ENCODE measurements around the gene LMOD2. TPM values are rescaled to one million over a fixed set of nuclear protein-coding genes. Genes with fewer than 3 reads are reported as not detected.

Gene LMOD2
- total RNA-seq, 2 experiments from 2014 or later = not detected

DNA sequence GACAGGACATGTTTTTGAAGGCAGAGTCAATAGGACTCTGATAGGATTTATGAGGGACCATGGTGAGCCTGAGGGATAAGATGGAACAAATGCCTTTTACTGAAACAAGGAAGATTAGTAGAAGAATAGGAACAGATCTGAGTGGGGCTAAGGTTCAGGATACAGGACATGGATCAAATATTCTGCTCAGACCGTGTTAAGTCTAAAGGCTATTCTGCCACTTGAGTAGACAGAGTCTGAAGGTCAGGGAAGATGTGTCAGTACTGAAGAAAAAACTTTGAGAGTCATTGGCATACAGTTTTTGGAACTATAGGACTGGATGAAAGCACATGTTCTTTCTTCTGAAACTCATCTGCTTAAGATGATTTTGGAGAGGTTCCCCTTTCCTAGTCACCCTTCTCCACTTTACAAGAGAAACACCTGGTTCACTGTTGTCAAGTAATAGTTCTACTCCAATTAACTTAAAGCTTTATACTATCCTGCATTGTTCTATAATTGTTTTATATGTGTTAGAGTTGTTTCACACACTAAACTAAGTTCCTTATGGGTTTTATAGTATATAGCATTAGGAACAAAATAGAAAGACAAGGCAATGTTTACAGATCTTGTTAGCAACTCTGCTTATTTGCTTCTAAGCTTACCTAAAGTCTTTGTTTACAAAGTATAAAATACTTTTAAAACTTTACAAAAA, 49.7 kb downstream of the LMOD2 start:
- ChIA-PET POLR2A (no interaction called here), CTCF (no interaction called here)
- H3K4me1 ChIP-seq (ENCODE audit: insufficient read depth, low read length) = no peaks in the 10 kb centered on the region
- Mint-ChIP-seq H3K27me3 (no peaks in the 10 kb centered on the region), H3K4me1 (ENCODE audit: low read depth) (peaks cover 2% of the 10 kb centered on the region), H3K27ac (no peak overlapping the region), H3K9me3 (no peaks in the 10 kb centered on the region), H3K36me3 (ENCODE audit: low read depth) (peaks cover 54% of the 10 kb centered on the region), H3K4me3 (no peak overlapping the region)
- no peaks in the 10 kb centered on the region for H3K9me3 ChIP-seq (ENCODE audit: control insufficient read depth in 1 of 2, insufficient read depth in 1 of 2, low read length in 2 of 2)
- DNase-seq (no peak), ATAC-seq (ENCODE audit: poor library complexity) (no peak)
- TF ChIP-seq, protein P1, sequence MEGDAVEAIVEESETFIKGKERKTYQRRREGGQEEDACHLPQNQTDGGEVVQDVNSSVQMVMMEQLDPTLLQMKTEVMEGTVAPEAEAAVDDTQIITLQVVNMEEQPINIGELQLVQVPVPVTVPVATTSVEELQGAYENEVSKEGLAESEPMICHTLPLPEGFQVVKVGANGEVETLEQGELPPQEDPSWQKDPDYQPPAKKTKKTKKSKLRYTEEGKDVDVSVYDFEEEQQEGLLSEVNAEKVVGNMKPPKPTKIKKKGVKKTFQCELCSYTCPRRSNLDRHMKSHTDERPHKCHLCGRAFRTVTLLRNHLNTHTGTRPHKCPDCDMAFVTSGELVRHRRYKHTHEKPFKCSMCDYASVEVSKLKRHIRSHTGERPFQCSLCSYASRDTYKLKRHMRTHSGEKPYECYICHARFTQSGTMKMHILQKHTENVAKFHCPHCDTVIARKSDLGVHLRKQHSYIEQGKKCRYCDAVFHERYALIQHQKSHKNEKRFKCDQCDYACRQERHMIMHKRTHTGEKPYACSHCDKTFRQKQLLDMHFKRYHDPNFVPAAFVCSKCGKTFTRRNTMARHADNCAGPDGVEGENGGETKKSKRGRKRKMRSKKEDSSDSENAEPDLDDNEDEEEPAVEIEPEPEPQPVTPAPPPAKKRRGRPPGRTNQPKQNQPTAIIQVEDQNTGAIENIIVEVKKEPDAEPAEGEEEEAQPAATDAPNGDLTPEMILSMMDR (IDR thresholded peaks at IDR 0.05) = no peak
- intact Hi-C loops (cut with DNase I, micrococcal nuclease) = no loop called here
- no peak overlapping the region for H3K4me3 ChIP-seq (ENCODE audit: low read length)
- no peaks in the 10 kb centered on the region for H3K27me3 ChIP-seq (ENCODE audit: control insufficient read depth in 1 of 2, insufficient read depth in 2 of 2, low read length in 2 of 2)
- peaks cover 28% of the 10 kb centered on the region for H3K36me3 ChIP-seq (ENCODE audit: insufficient read depth, low read length)
- H3K27ac ChIP-seq (ENCODE audit: low read depth in 1 of 2, low read length in 2 of 2) = no peak overlapping the region

DNA sequence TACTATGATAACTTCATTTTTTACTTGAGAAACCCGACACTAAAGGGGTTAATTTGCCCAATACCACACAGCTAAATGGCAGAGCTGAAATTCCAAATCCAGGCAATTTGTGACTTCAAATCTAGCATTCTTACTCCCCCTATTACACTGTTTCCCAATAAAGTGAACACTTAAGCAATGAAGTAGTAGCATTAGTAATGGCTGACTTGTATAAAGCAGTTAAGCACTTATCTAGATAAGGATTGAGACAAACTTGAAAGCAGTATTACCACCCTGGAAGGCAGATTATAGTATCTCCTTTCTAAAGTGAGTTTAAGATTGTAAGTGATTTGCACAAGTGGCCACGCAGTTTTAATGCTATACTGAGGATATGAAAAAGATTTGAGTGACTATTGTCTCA, 53.9 kb downstream of the LMOD2 start:
- no peaks in the 10 kb centered on the region for H3K27me3 ChIP-seq (ENCODE audit: control insufficient read depth in 1 of 2, insufficient read depth in 2 of 2, low read length in 2 of 2)
- Mint-ChIP-seq H3K36me3 (ENCODE audit: low read depth) (peaks cover 36% of the 10 kb centered on the region), H3K4me3 (no peak overlapping the region), H3K4me1 (ENCODE audit: low read depth) (peaks cover 39% of the 10 kb centered on the region), H3K27me3 (no peaks in the 10 kb centered on the region), H3K27ac (no peak overlapping the region), H3K9me3 (no peaks in the 10 kb centered on the region)
- no peak overlapping the region for H3K4me3 ChIP-seq (ENCODE audit: low read length)
- ChIA-PET POLR2A (no interaction called here), CTCF (no interaction called here)
- H3K27ac ChIP-seq (ENCODE audit: low read depth in 1 of 2, low read length in 2 of 2) = no peak overlapping the region
- DNase-seq = no peak
- no peaks in the 10 kb centered on the region for H3K9me3 ChIP-seq (ENCODE audit: control insufficient read depth in 1 of 2, insufficient read depth in 1 of 2, low read length in 2 of 2)
- intact Hi-C loops (cut with DNase I, micrococcal nuclease) = no loop called here
- H3K4me1 ChIP-seq (ENCODE audit: insufficient read depth, low read length) = peaks cover 3% of the 10 kb centered on the region
- peaks cover 28% of the 10 kb centered on the region for H3K36me3 ChIP-seq (ENCODE audit: insufficient read depth, low read length)
- TF ChIP-seq, protein P1 (IDR thresholded peaks at IDR 0.05) = no peak
- no peak for ATAC-seq (ENCODE audit: poor library complexity)

DNA sequence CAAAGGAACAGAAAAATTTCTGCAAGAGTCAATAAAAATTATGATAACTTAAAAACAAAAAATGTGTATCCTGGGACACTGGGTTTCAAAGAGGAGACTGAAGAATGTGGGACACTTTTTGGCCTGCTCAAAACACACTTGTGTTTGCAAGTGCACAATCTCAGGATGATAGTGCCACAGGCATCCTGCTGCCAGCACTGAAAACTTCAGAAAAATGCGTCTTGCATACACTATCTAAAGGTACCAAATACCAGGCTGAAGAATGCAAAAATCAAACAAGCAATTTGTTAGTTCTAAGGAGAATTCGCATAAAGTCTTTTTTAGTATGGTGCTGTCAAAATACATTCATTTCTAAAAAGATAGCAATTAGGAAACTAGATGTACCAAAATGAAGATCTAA, 55.0 kb downstream of the LMOD2 start:
- TF ChIP-seq, protein P1 (IDR thresholded peaks at IDR 0.05) = no peak
- no peak overlapping the region for H3K27ac ChIP-seq (ENCODE audit: low read depth in 1 of 2, low read length in 2 of 2)
- H3K27me3 ChIP-seq (ENCODE audit: control insufficient read depth in 1 of 2, insufficient read depth in 2 of 2, low read length in 2 of 2) = no peaks in the 10 kb centered on the region
- Mint-ChIP-seq H3K36me3 (ENCODE audit: low read depth) (peaks cover 25% of the 10 kb centered on the region), H3K4me1 (ENCODE audit: low read depth) (peaks cover 51% of the 10 kb centered on the region), H3K27ac (peak overlapping the region; percentile 13), H3K9me3 (no peaks in the 10 kb centered on the region), H3K4me3 (no peak overlapping the region), H3K27me3 (no peaks in the 10 kb centered on the region)
- peaks cover 20% of the 10 kb centered on the region for H3K36me3 ChIP-seq (ENCODE audit: insufficient read depth, low read length)
- DNase-seq (no peak), ATAC-seq (ENCODE audit: poor library complexity) (no peak)
- no peaks in the 10 kb centered on the region for H3K9me3 ChIP-seq (ENCODE audit: control insufficient read depth in 1 of 2, insufficient read depth in 1 of 2, low read length in 2 of 2)
- CTCF ChIA-PET = no interaction called here
- peaks cover 3% of the 10 kb centered on the region for H3K4me1 ChIP-seq (ENCODE audit: insufficient read depth, low read length)
- H3K4me3 ChIP-seq (ENCODE audit: low read length) = no peak overlapping the region
- POLR2A ChIA-PET = no interaction called here
- intact Hi-C loops (cut with DNase I, micrococcal nuclease) = loop anchor here in 1 of 2 experiments (5.0 kb wide), 1 partner anchor 37 kb away; the partner anchor contains the start of gene WASL
